HEK293 (cell line): ENCODE results near the gene ARF3.

ENCODE experiments used
- GFI1B ChIP-seq: fragments of 450-650 bp; formaldehyde crosslinking; IDR thresholded peaks from 2 replicates; pipeline ENCODE4 v1.5.1; 2016; ENCODE audit warnings: missing biosample characterization, missing genetic modification characterization
- GLIS1 ChIP-seq: fragments of 450-650 bp; formaldehyde crosslinking; IDR thresholded peaks from 2 replicates; pipeline ENCODE4 v1.5.1; 2016; ENCODE audit warnings: missing biosample characterization, missing genetic modification characterization
- KLF7 ChIP-seq: fragments of 450-650 bp; formaldehyde crosslinking; IDR thresholded peaks from 2 replicates; pipeline ENCODE4 v1.5.1; 2016; ENCODE audit warnings: missing biosample characterization, missing genetic modification characterization, borderline replicate concordance
- KLF8 ChIP-seq: fragments of 450-650 bp; formaldehyde crosslinking; IDR thresholded peaks from 2 replicates; pipeline ENCODE4 v1.5.1; 2016; ENCODE audit warnings: missing biosample characterization, missing genetic modification characterization
- MYNN ChIP-seq: fragments of 450-650 bp; formaldehyde crosslinking; IDR thresholded peaks from 2 replicates; pipeline ENCODE4 v1.5.1; 2016; ENCODE audit warnings: missing biosample characterization, missing genetic modification characterization, borderline replicate concordance
- MZF1 ChIP-seq: fragments of 450-650 bp; formaldehyde crosslinking; IDR thresholded peaks from 2 replicates; pipeline ENCODE4 v1.5.1; 2017; ENCODE audit warnings: missing biosample characterization, missing genetic modification characterization, borderline replicate concordance
- PRDM1 ChIP-seq: fragments of 450-650 bp; formaldehyde crosslinking; IDR thresholded peaks from 2 replicates; pipeline ENCODE4; 2016; ENCODE audit warnings: missing biosample characterization, missing genetic modification characterization
- SCRT2 ChIP-seq: fragments of 450-650 bp; formaldehyde crosslinking; IDR thresholded peaks from 2 replicates; pipeline ENCODE4 v1.5.1; 2016; ENCODE audit warnings: missing biosample characterization, missing genetic modification characterization
- ZFP69B ChIP-seq: fragments of 450-650 bp; formaldehyde crosslinking; IDR thresholded peaks from 2 replicates; pipeline ENCODE4 v1.5.1; 2016; ENCODE audit warnings: missing biosample characterization, missing genetic modification characterization
- ZNF138 ChIP-seq: fragments of 450-650 bp; formaldehyde crosslinking; IDR thresholded peaks from 2 replicates; pipeline ENCODE4 v1.5.1; 2016; ENCODE audit warnings: missing biosample characterization, missing genetic modification characterization, borderline replicate concordance
- ZNF2 ChIP-seq: fragments of 450-650 bp; formaldehyde crosslinking; IDR thresholded peaks from 2 replicates; pipeline ENCODE4 v1.5.1; 2016; ENCODE audit warnings: missing biosample characterization, missing genetic modification characterization
- ZNF202 ChIP-seq: fragments of 450-650 bp; formaldehyde crosslinking; IDR thresholded peaks from 2 replicates; pipeline ENCODE4 v1.5.1; 2016; ENCODE audit warnings: missing biosample characterization, missing genetic modification characterization, borderline replicate concordance
- ZNF302 ChIP-seq: fragments of 450-650 bp; formaldehyde crosslinking; IDR thresholded peaks from 2 replicates; pipeline ENCODE4 v1.5.1; 2016; ENCODE audit warnings: missing biosample characterization, missing genetic modification characterization, low read depth
- ZNF350 ChIP-seq: fragments of 450-650 bp; formaldehyde crosslinking; IDR thresholded peaks from 2 replicates; pipeline ENCODE4 v1.5.0; 2017; ENCODE audit warnings: missing biosample characterization, mild to moderate bottlenecking, missing genetic modification characterization
- ZNF416 ChIP-seq: fragments of 450-650 bp; formaldehyde crosslinking; IDR thresholded peaks from 2 replicates; pipeline ENCODE4 v1.5.1; 2016; ENCODE audit warnings: missing biosample characterization, missing genetic modification characterization
- ZNF560 ChIP-seq: fragments of 450-650 bp; formaldehyde crosslinking; IDR thresholded peaks from 2 replicates; pipeline ENCODE4 v1.5.1; 2017; ENCODE audit warnings: missing biosample characterization, missing genetic modification characterization, borderline replicate concordance
- ZNF561 ChIP-seq: fragments of 450-650 bp; IDR thresholded peaks from 2 replicates; pipeline ENCODE4 v1.5.1; 2018; ENCODE audit warnings: missing biosample characterization, missing genetic modification characterization, borderline replicate concordance
- ZNF600 ChIP-seq: fragments of 450-650 bp; formaldehyde crosslinking; IDR thresholded peaks from 2 replicates; pipeline ENCODE4 v1.5.1; 2016; ENCODE audit warnings: missing biosample characterization, missing genetic modification characterization
- ZNF654 ChIP-seq: fragments of 450-650 bp; formaldehyde crosslinking; IDR thresholded peaks from 2 replicates; pipeline ENCODE4 v1.5.1; 2016; ENCODE audit warnings: low read depth, missing biosample characterization, missing genetic modification characterization
- TF ChIP-seq, protein P1 (sequence below): fragments of 450-650 bp; formaldehyde crosslinking; IDR thresholded peaks from 2 replicates; pipeline ENCODE4 v1.5.1; 2016; ENCODE audit warnings: missing biosample characterization, missing genetic modification characterization
- TF ChIP-seq, protein P2 (sequence below): fragments of 450-650 bp; formaldehyde crosslinking; IDR thresholded peaks from 2 replicates; pipeline ENCODE4 v1.5.1; 2016; ENCODE audit warnings: missing biosample characterization, missing genetic modification characterization, low read depth
- TF ChIP-seq, protein P3 (sequence below): fragments of 450-650 bp; formaldehyde crosslinking; IDR thresholded peaks from 2 replicates; pipeline ENCODE4 v1.5.1; 2016; ENCODE audit warnings: missing biosample characterization, missing genetic modification characterization
- TF ChIP-seq, protein P4 (sequence below): fragments of 450-650 bp; formaldehyde crosslinking; IDR thresholded peaks from 2 replicates; pipeline ENCODE4 v1.5.1; 2016; ENCODE audit warnings: missing biosample characterization, missing genetic modification characterization
- TF ChIP-seq, protein P5 (sequence below): fragments of 450-650 bp; formaldehyde crosslinking; conservative IDR thresholded peaks from 2 replicates; pipeline ENCODE4 v1.5.1; 2016; ENCODE audit warnings: low read depth, missing biosample characterization, missing genetic modification characterization
- TF ChIP-seq, protein P6 (sequence below): fragments of 450-650 bp; formaldehyde crosslinking; IDR thresholded peaks from 2 replicates; pipeline ENCODE4 v1.5.1; 2017; ENCODE audit warnings: missing biosample characterization, missing genetic modification characterization
- TF ChIP-seq, protein P7 (sequence below): fragments of 450-650 bp; formaldehyde crosslinking; IDR thresholded peaks from 2 replicates; pipeline ENCODE4 v1.5.1; 2016; ENCODE audit warnings: missing biosample characterization, missing genetic modification characterization

The ARF3 gene

DNA sequence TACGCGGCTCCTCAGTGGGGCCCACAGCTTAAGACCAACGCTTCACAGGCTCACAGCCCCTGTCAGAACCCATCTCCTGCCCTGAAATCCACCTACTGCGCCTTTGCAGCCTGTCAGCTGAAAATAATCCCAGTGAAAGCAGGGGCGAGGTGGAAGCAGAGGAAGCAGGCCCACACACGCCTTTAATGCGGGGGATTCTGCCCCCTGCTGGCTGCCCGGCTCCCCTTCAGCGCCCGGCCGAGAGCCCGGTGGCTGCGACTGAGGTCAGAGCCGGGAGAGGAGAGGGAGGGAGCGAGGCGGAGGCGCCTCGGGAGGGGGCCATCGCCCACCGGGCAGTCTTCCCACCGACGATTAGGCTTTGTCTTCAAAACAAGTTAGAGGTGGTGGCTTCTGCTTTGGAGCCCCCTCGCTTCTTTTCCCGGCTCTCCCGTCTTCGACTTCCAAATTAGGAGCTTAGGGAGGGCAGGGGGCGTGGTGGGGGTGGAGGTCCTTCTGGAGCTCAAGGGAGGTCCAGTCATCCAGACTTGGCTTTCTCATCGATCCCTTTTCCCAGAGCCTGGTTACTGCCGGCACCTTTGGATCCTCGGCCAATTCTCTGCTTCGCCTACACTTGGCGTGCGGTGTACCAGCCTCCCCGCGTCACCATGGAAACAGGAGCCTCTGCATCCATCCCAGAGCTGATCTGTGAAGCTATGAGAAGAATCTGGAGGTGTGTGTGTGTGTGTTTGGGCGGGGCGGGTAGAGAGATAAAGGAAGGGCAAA, 66.4 kb downstream of the ARF3 start (continued):
- TF ChIP-seq, protein P1, sequence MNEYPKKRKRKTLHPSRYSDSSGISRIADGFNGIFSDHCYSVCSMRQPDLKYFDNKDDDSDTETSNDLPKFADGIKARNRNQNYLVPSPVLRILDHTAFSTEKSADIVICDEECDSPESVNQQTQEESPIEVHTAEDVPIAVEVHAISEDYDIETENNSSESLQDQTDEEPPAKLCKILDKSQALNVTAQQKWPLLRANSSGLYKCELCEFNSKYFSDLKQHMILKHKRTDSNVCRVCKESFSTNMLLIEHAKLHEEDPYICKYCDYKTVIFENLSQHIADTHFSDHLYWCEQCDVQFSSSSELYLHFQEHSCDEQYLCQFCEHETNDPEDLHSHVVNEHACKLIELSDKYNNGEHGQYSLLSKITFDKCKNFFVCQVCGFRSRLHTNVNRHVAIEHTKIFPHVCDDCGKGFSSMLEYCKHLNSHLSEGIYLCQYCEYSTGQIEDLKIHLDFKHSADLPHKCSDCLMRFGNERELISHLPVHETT (tag by site-specific recombination) = no peak
- TF ChIP-seq, protein P2, sequence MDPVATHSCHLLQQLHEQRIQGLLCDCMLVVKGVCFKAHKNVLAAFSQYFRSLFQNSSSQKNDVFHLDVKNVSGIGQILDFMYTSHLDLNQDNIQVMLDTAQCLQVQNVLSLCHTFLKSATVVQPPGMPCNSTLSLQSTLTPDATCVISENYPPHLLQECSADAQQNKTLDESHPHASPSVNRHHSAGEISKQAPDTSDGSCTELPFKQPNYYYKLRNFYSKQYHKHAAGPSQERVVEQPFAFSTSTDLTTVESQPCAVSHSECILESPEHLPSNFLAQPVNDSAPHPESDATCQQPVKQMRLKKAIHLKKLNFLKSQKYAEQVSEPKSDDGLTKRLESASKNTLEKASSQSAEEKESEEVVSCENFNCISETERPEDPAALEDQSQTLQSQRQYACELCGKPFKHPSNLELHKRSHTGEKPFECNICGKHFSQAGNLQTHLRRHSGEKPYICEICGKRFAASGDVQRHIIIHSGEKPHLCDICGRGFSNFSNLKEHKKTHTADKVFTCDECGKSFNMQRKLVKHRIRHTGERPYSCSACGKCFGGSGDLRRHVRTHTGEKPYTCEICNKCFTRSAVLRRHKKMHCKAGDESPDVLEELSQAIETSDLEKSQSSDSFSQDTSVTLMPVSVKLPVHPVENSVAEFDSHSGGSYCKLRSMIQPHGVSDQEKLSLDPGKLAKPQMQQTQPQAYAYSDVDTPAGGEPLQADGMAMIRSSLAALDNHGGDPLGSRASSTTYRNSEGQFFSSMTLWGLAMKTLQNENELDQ (tag by site-specific recombination) = no peak
- TF ChIP-seq, protein P3, sequence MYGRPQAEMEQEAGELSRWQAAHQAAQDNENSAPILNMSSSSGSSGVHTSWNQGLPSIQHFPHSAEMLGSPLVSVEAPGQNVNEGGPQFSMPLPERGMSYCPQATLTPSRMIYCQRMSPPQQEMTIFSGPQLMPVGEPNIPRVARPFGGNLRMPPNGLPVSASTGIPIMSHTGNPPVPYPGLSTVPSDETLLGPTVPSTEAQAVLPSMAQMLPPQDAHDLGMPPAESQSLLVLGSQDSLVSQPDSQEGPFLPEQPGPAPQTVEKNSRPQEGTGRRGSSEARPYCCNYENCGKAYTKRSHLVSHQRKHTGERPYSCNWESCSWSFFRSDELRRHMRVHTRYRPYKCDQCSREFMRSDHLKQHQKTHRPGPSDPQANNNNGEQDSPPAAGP (tag by site-specific recombination) = 0 out of 2 replicates have a peak, but pooled peaks have one; percentile 33
- peak; percentile 22; the same call in 1 of the 2 replicates for TF ChIP-seq KLF7
- TF ChIP-seq KLF8 (tag by site-specific recombination) = peak; percentile 48; the same call in 1 of the 2 replicates
- no peak for TF ChIP-seq MYNN
- TF ChIP-seq, protein P4, sequence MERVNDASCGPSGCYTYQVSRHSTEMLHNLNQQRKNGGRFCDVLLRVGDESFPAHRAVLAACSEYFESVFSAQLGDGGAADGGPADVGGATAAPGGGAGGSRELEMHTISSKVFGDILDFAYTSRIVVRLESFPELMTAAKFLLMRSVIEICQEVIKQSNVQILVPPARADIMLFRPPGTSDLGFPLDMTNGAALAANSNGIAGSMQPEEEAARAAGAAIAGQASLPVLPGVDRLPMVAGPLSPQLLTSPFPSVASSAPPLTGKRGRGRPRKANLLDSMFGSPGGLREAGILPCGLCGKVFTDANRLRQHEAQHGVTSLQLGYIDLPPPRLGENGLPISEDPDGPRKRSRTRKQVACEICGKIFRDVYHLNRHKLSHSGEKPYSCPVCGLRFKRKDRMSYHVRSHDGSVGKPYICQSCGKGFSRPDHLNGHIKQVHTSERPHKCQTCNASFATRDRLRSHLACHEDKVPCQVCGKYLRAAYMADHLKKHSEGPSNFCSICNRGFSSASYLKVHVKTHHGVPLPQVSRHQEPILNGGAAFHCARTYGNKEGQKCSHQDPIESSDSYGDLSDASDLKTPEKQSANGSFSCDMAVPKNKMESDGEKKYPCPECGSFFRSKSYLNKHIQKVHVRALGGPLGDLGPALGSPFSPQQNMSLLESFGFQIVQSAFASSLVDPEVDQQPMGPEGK (tag by site-specific recombination) = peak; percentile 78
- no peak for TF ChIP-seq ZNF202 (tag by site-specific recombination)
- no peak for TF ChIP-seq ZNF560
- TF ChIP-seq ZNF138 = no peak
- peak; percentile 69 for TF ChIP-seq GLIS1
- TF ChIP-seq MZF1 (tag by site-specific recombination) = no peak
- TF ChIP-seq PRDM1 (tag by site-specific recombination) = peak; percentile 48; the same call in 1 of the 2 replicates
- TF ChIP-seq, protein P5, sequence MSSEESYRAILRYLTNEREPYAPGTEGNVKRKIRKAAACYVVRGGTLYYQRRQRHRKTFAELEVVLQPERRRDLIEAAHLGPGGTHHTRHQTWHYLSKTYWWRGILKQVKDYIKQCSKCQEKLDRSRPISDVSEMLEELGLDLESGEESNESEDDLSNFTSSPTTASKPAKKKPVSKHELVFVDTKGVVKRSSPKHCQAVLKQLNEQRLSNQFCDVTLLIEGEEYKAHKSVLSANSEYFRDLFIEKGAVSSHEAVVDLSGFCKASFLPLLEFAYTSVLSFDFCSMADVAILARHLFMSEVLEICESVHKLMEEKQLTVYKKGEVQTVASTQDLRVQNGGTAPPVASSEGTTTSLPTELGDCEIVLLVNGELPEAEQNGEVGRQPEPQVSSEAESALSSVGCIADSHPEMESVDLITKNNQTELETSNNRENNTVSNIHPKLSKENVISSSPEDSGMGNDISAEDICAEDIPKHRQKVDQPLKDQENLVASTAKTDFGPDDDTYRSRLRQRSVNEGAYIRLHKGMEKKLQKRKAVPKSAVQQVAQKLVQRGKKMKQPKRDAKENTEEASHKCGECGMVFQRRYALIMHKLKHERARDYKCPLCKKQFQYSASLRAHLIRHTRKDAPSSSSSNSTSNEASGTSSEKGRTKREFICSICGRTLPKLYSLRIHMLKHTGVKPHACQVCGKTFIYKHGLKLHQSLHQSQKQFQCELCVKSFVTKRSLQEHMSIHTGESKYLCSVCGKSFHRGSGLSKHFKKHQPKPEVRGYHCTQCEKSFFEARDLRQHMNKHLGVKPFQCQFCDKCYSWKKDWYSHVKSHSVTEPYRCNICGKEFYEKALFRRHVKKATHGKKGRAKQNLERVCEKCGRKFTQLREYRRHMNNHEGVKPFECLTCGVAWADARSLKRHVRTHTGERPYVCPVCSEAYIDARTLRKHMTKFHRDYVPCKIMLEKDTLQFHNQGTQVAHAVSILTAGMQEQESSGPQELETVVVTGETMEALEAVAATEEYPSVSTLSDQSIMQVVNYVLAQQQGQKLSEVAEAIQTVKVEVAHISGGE (tag by site-specific recombination) = no peak
- no peak for TF ChIP-seq ZNF302 (tag by site-specific recombination)
- TF ChIP-seq ZNF416 (tag by site-specific recombination) = no peak
- TF ChIP-seq, protein P6, sequence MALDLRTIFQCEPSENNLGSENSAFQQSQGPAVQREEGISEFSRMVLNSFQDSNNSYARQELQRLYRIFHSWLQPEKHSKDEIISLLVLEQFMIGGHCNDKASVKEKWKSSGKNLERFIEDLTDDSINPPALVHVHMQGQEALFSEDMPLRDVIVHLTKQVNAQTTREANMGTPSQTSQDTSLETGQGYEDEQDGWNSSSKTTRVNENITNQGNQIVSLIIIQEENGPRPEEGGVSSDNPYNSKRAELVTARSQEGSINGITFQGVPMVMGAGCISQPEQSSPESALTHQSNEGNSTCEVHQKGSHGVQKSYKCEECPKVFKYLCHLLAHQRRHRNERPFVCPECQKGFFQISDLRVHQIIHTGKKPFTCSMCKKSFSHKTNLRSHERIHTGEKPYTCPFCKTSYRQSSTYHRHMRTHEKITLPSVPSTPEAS = no peak
- no peak for TF ChIP-seq GFI1B (tag by site-specific recombination)
- TF ChIP-seq ZNF600 (tag by site-specific recombination) = 0 out of 2 replicates have a peak, but pooled peaks have one; percentile 46
- TF ChIP-seq, protein P7, sequence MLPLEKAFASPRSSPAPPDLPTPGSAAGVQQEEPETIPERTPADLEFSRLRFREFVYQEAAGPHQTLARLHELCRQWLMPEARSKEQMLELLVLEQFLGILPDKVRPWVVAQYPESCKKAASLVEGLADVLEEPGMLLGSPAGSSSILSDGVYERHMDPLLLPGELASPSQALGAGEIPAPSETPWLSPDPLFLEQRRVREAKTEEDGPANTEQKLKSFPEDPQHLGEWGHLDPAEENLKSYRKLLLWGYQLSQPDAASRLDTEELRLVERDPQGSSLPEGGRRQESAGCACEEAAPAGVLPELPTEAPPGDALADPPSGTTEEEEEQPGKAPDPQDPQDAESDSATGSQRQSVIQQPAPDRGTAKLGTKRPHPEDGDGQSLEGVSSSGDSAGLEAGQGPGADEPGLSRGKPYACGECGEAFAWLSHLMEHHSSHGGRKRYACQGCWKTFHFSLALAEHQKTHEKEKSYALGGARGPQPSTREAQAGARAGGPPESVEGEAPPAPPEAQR = no peak
- peak; percentile 73; the same call in 1 of the 2 replicates for TF ChIP-seq ZNF2
- TF ChIP-seq ZFP69B (tag by site-specific recombination) = peak; percentile 85; the same call in 1 of the 2 replicates
- TF ChIP-seq ZNF561 = no peak
- TF ChIP-seq SCRT2 (tag by site-specific recombination) = no peak
- TF ChIP-seq ZNF350 (tag by site-specific recombination) = no peak
- peak; percentile 89 for TF ChIP-seq ZNF654 (tag by site-specific recombination)
